Loucy (cell line): ENCODE data around the gene MMP15.
"Not testable (repeated sequence)": the region's sequence is repeated elsewhere in the genome, so short reads cannot be mapped to it uniquely, and the experiment has no call there.

Experiments used
- H2AFZ ChIP-seq: fragments of 200-600 bp; sonication (generic); 2 replicates; pipeline ENCODE4 v1.6.0; 2016; ENCODE audit warnings: antibody characterized with exemption, mild to moderate bottlenecking, low read length, moderate library complexity
- H3F3A ChIP-seq: fragments of 200-600 bp; 2 replicates; pipeline ENCODE4 v1.6.0; 2016; ENCODE audit warnings: antibody characterized with exemption, low read depth, mild to moderate bottlenecking
- H3K27me3 ChIP-seq: fragments of 200-600 bp; sonication (generic); 2 replicates; pipeline ENCODE4 v1.6.1; 2014; ENCODE audit warnings: low read length, mild to moderate bottlenecking; ENCODE audit not compliant: insufficient read depth, poor library complexity, severe bottlenecking
- H3K36me3 ChIP-seq: fragments of 200-600 bp; sonication (generic); 2 replicates; pipeline ENCODE4 v1.6.1; 2016; ENCODE audit warnings: low read length; ENCODE audit not compliant: insufficient read depth
- H3K4me1 ChIP-seq: fragments of 200-600 bp; sonication (generic); 2 replicates; pipeline ENCODE4 v1.5.1; 2014; ENCODE audit warnings: low read length, mild to moderate bottlenecking; ENCODE audit not compliant: insufficient read depth, poor library complexity, severe bottlenecking
- H3K4me2 ChIP-seq: fragments of 200-600 bp; sonication (generic); 2 replicates; pipeline ENCODE4 v1.6.0; 2014; ENCODE audit warnings: antibody characterized with exemption, low read length, low read depth, mild to moderate bottlenecking; ENCODE audit not compliant: poor library complexity, severe bottlenecking
- H3K4me3 ChIP-seq: fragments of 200-600 bp; sonication (generic); 2 replicates; pipeline ENCODE4 v1.5.1; 2014; ENCODE audit warnings: low read length, mild to moderate bottlenecking, mixed read lengths; ENCODE audit not compliant: poor library complexity, severe bottlenecking
- H3K79me2 ChIP-seq: fragments of 200-600 bp; sonication (generic); 2 replicates; pipeline ENCODE4 v1.6.1; 2014; ENCODE audit warnings: low read length; ENCODE audit not compliant: insufficient read depth
- H3K9ac ChIP-seq: fragments of 200-600 bp; sonication (generic); 2 replicates; pipeline ENCODE4 v1.6.0; 2014; ENCODE audit warnings: mild to moderate bottlenecking, low read depth, low read length, moderate library complexity; ENCODE audit not compliant: poor library complexity, severe bottlenecking
- H3K9me2 ChIP-seq: fragments of 200-600 bp; sonication (generic); replicated peaks from 2 replicates; pipeline ENCODE4 v1.6.1; 2016; ENCODE audit warnings: low read depth, low read length, mixed read lengths
- H3K9me3 ChIP-seq: fragments of 200-600 bp; sonication (generic); 2 replicates; pipeline ENCODE4 v1.6.1; 2014; ENCODE audit warnings: mild to moderate bottlenecking, antibody characterized with exemption, low read length, low read depth; ENCODE audit not compliant: insufficient read depth
- H4K20me1 ChIP-seq: fragments of 200-600 bp; sonication (generic); 2 replicates; pipeline ENCODE4 v1.6.0; 2014; ENCODE audit warnings: antibody characterized with exemption, low read length, mild to moderate bottlenecking; ENCODE audit not compliant: insufficient read depth, poor library complexity, severe bottlenecking
- CTCF ChIP-seq: fragments of 200-600 bp; sonication (generic); conservative IDR thresholded peaks from 2 replicates; pipeline ENCODE4 v1.5.1; 2014; ENCODE audit warnings: mild to moderate bottlenecking, antibody characterized with exemption, low read length
- EZH2phosphoT487 ChIP-seq: fragments of 200-600 bp; IDR thresholded peaks from 2 replicates; pipeline ENCODE4 v1.6.1; 2018; ENCODE audit warnings: antibody characterized with exemption, mild to moderate bottlenecking, moderate library complexity, borderline replicate concordance

Gene MMP15

DNA sequence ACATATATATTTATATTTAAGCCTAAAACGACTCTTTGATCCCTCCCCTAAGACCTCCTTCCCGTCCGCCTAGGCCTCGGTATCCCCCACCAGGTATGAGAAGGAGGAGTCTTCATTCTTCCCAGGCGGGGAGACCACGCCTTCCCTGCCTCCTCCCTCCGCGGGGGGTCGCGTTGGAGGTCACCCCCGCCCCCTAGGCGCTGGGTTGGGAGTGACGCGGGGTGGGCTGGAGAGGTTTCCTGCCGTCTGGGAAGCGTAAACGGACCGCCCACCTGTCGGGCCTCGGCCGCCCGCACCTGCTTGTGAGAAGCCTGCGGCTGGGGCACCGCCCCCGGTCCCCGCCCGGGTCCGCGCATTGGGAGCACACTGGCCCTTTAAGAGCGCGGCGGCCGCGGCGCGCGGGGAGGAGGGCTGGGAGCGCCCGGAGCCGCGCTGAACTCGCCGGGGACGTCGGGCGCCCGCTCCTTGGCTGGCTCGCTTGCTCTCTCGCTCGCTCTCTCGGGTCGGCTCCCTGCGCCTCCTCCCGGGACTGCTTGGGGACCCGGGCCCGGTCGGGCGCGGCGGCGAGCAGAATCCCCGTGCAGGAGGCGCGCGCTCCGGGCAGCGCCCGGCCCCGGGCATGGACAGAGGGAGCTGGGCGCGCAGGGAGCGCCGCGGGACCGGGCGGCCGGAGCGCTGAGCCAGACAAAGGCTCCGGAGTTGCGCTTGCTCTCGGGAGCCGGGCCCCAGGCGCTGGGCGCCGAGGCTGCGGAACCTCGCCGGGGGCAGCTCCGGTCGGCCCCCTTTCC, at the start of gene MMP15:
Gene MMP15 (plus strand): TSS at position 404 of the 788 bp plus-strand sequence. CDS start 597 bp downstream, outside the sequence.
- Histone ChIP-seq H3K79me2 (no peaks in the 10 kb centered on the region), H3K4me3 (peak within 1 kb of the TSS; percentile 85), H3K9me3 (no peaks in the 10 kb centered on the region), H4K20me1 (no peaks in the 10 kb centered on the region), H3K4me1 (peaks cover 3% of the 10 kb centered on the region), H3K9ac (peak within 1 kb of the TSS; percentile 15), H2AFZ (peak within 1 kb of the TSS; percentile 98), H3K4me2 (peak within 1 kb of the TSS; percentile 70), H3F3A (no peaks in the 10 kb centered on the region), H3K27me3 (no peaks in the 10 kb centered on the region), H3K9me2 (no peaks in the 10 kb centered on the region), H3K36me3 (no peaks in the 10 kb centered on the region)
- no peak for TF ChIP-seq EZH2phosphoT487
- TF ChIP-seq CTCF: no peak

GRCh38 chr16:57976331-57976796, 49.2 kb upstream of the MMP15 start:
- Histone ChIP-seq H3K9me2 (no peaks in the 10 kb centered on the region), H3K4me1 (peaks cover 13% of the 10 kb centered on the region), H4K20me1 (no peaks in the 10 kb centered on the region), H3K9ac (no peak overlapping the region), H3F3A (no peaks in the 10 kb centered on the region), H3K4me3 (no peak overlapping the region), H2AFZ (no peak overlapping the region), H3K79me2 (no peaks in the 10 kb centered on the region), H3K27me3 (no peaks in the 10 kb centered on the region), H3K9me3 (no peaks in the 10 kb centered on the region), H3K4me2 (no peak overlapping the region), H3K36me3 (no peaks in the 10 kb centered on the region)
- TF ChIP-seq CTCF: no peak
- no peak for TF ChIP-seq EZH2phosphoT487

DNA sequence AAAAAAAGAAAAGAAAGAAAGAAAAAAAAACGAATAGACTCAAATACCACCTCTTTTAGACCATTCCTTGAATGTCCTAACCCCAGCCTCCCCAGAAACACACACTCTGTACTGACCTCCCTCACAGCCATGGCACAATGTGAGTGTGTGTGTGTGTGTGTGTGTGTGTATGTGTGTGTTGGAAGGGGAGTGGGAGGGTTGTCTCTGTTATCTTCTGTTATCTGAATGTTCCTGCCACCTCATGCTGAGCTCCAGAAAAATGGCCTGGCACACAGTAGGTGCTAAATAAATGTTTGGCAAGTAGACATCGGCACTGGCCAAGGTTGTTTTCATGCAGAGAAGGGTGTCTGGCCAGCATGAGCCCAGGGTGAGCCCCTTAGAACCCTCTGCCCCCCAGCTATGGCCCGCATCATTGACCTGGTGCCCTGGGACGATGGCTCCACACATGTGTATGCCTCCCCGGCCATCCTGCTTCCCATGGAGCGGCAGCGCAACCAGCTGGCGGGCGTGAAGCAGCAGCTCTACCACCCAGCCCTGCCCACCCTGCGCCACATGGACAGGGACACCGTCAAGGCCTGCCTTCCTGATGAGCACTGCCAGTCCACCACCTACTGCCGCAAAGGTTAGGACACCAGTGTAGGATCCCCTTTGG, 48.0 kb upstream of the MMP15 start:
- Histone ChIP-seq H3K36me3 (no peaks in the 10 kb centered on the region), H3F3A (no peaks in the 10 kb centered on the region), H3K4me3 (no peak overlapping the region), H3K9me3 (no peaks in the 10 kb centered on the region), H3K4me2 (no peak overlapping the region), H3K27me3 (no peaks in the 10 kb centered on the region), H3K4me1 (peaks cover 4% of the 10 kb centered on the region), H2AFZ (no peak overlapping the region), H3K9me2 (no peaks in the 10 kb centered on the region), H4K20me1 (no peaks in the 10 kb centered on the region), H3K9ac (no peak overlapping the region), H3K79me2 (no peaks in the 10 kb centered on the region)
- TF ChIP-seq CTCF (no peak), EZH2phosphoT487 (no peak)

- H3K9ac ChIP-seq, H3K4me3 ChIP-seq, H3K9me2 ChIP-seq, H3K9me3 ChIP-seq, H3K27me3 ChIP-seq, H3K4me1 ChIP-seq, H3K4me2 ChIP-seq, H4K20me1 ChIP-seq, H3F3A ChIP-seq, H3K36me3 ChIP-seq, H3K79me2 ChIP-seq, H2AFZ ChIP-seq: not testable (repeated sequence)
Measured at GRCh38 chr16:57978070-57978465, 47.5 kb upstream of the MMP15 start.
